Naive thymus-derived CD4-positive, alpha-beta T cell (primary cell): ENCODE results near the gene ARGFX. TPM values are rescaled to one million over a fixed set of nuclear protein-coding genes. Genes with fewer than 3 reads are reported as not detected.
A peak's percentile ranks its signal among the peaks of the same experiment; 100 is the strongest.

Experiments
- ATAC-seq: fragments of 150-1000 bp; cut with Tn5 transposase; 2 replicates; pipeline ENCODE4 v1.10.0; 2021; ENCODE audit warnings: mild to moderate bottlenecking, moderate library complexity
- CTCF ChIA-PET: fragments of 350-600 bp; sonication (Branson Sonifier 250); formaldehyde crosslinking; loops from one replicate; lab custom pipeline; 2021; ENCODE audit warnings: antibody characterized with exemption; lab: Charles Lee
- POLR2A ChIA-PET: fragments of 350-600 bp; sonication (Branson Sonifier 250); formaldehyde crosslinking; loops from one replicate; lab custom pipeline; 2021; ENCODE audit warnings: antibody characterized with exemption, inconsistent platforms; lab: Charles Lee
- DNase-seq, 9 donors: peaks; one replicate each; pipeline versions ENCODE4 v3.0.0 to v3.0.0-alpha.2; 2020 to 2022; ENCODE audit warnings: mixed read lengths in 1 of 9
- H3K27ac ChIP-seq: one replicate; pipeline ENCODE4 v1.7.0; 2013; ENCODE audit warnings: mild to moderate bottlenecking, low read depth, low read length, moderate library complexity
- H3K27me3 ChIP-seq, 2 donors: one replicate each; pipeline ENCODE4 v1.7.0; 2013; ENCODE audit warnings: low read length in 2 of 2, mild to moderate bottlenecking in 2 of 2, moderate library complexity in 2 of 2; ENCODE audit not compliant: control insufficient read depth in 2 of 2, insufficient read depth in 2 of 2
- H3K36me3 ChIP-seq, 3 experiments: 1 replicate in 2 of 3; 2 replicates in 1 of 3; pipeline ENCODE4 v1.7.0; 2013; ENCODE audit warnings: low read length in 3 of 3, mild to moderate bottlenecking in 3 of 3, moderate library complexity in 1 of 3; ENCODE audit not compliant: insufficient read depth in 3 of 3, control insufficient read depth in 2 of 3
- H3K4me1 ChIP-seq, 2 donors: one replicate each; pipeline ENCODE4 v1.7.0; 2013; ENCODE audit warnings: low read length in 2 of 2, mild to moderate bottlenecking in 2 of 2, moderate library complexity in 1 of 2; ENCODE audit not compliant: control insufficient read depth in 2 of 2, insufficient read depth in 2 of 2
- H3K4me3 ChIP-seq: 2 replicates; pipeline ENCODE4 v1.7.0; 2013; ENCODE audit warnings: mild to moderate bottlenecking, low read length
- H3K9me3 ChIP-seq, 3 experiments: 1 replicate in 2 of 3; 2 replicates in 1 of 3; pipeline ENCODE4 v1.7.0; 2013; ENCODE audit warnings: low read length in 3 of 3; ENCODE audit not compliant: control insufficient read depth in 2 of 3
- H3K27ac Mint-ChIP-seq, 9 donors: one replicate each; pipeline ENCODE4 v1.8.0; 2020 to 2022; ENCODE audit warnings: mixed read lengths in 9 of 9, mild to moderate bottlenecking in 8 of 9, moderate library complexity in 5 of 9, inconsistent platforms in 2 of 9
- H3K27me3 Mint-ChIP-seq, 5 donors: one replicate each; pipeline ENCODE4 v1.8.0; 2021 to 2022; ENCODE audit warnings: mixed read lengths in 5 of 5, mild to moderate bottlenecking in 1 of 5
- H3K36me3 Mint-ChIP-seq, 5 donors: one replicate each; pipeline ENCODE4 v1.8.0; 2020 to 2022; ENCODE audit warnings: mixed read lengths in 5 of 5, mild to moderate bottlenecking in 3 of 5, inconsistent platforms in 1 of 5
- H3K4me1 Mint-ChIP-seq, 7 donors: one replicate each; pipeline ENCODE4 v1.8.0; 2020 to 2022; ENCODE audit warnings: mixed read lengths in 7 of 7, mild to moderate bottlenecking in 3 of 7, inconsistent platforms in 1 of 7
- H3K4me3 Mint-ChIP-seq, 10 donors: one replicate each; pipeline ENCODE4 v1.8.0; 2020 to 2022; ENCODE audit warnings: mild to moderate bottlenecking in 10 of 10, mixed read lengths in 10 of 10, moderate library complexity in 6 of 10, inconsistent platforms in 2 of 10
- H3K9me3 Mint-ChIP-seq, 11 donors: one replicate each; pipeline ENCODE4 v1.8.0; 2020 to 2022; ENCODE audit warnings: mixed read lengths in 11 of 11, mild to moderate bottlenecking in 4 of 11, inconsistent platforms in 1 of 11, moderate library complexity in 1 of 11
- intact Hi-C, 2 donors: fragments of 100-400 bp; cut with micrococcal nuclease; formaldehyde crosslinking; loops; one replicate each; pipeline ENCODE4 v1.15.1; 2023
- polyA plus RNA-seq, 2 donors: library from polyadenylated mRNA; unstranded; fragments of 300-500 nt; fragmentation: Illumina TruSeq; gene quantifications; one replicate each; pipeline ENCODE4 v1.2.3, GENCODE V29; 2021
- total RNA-seq, 6 experiments: library from RNA in 5 of 6; stranded (reverse) in 5 of 6; gene quantifications; 1 replicate in 5 of 6; 2 replicates in 1 of 6; pipeline ENCODE4 v1.2.3 and lab custom pipeline; 2021 to 2026

Gene ARGFX
- total RNA-seq (not detected), polyA plus RNA-seq (not detected), total RNA-seq (lab: John Stamatoyannopoulos, UW) (not detected)

- Mint-ChIP-seq H3K27ac (no peak within 1 kb of the TSS), H3K36me3 (no peaks in the 10 kb centered on the region), H3K27me3 (peaks cover 0 to 9% (median 2%) of the 10 kb centered on the region in 5 donors), H3K4me1 (no peaks in the 10 kb centered on the region), H3K4me3 (no peak within 1 kb of the TSS), H3K9me3 (no peaks in the 10 kb centered on the region)
- ChIA-PET CTCF (no interaction called here), POLR2A (no interaction called here)
- no peak for DNase-seq
- ATAC-seq = no peak
- Histone ChIP-seq H3K4me1 (no peaks in the 10 kb centered on the region), H3K4me3 (no peak within 1 kb of the TSS), H3K9me3 (no peaks in the 10 kb centered on the region), H3K27ac (no peak within 1 kb of the TSS), H3K27me3 (no peaks in the 10 kb centered on the region), H3K36me3 (no peaks in the 10 kb centered on the region)
- intact Hi-C loops = no loop called here
Observed at GRCh38 chr3:121567649-121568048, at the start of gene ARGFX. Gene ARGFX, plus strand, starts transcription at chr3:121567949. Its CDS starts 2,765 bp downstream, at chr3:121570714.

- ChIA-PET POLR2A (interaction anchor here (0.6 kb wide), 1 partner anchor 36 kb away, joined by 3 read pairs; no protein-coding TSS in a partner anchor), CTCF (no interaction called here)
- Mint-ChIP-seq H3K27me3 (no peaks in the 10 kb centered on the region), H3K9me3 (peaks cover 5 to 34% (median 15%) of the 10 kb centered on the region in 11 donors), H3K4me1 (no peaks in the 10 kb centered on the region), H3K36me3 (peaks cover 0 to 70% (median 8%) of the 10 kb centered on the region in 5 donors), H3K27ac (no peak overlapping the region), H3K4me3 (no peak overlapping the region)
- DNase-seq = no peak
- Histone ChIP-seq H3K36me3 (no peaks in the 10 kb centered on the region), H3K4me3 (no peak overlapping the region), H3K4me1 (no peaks in the 10 kb centered on the region), H3K27ac (no peak overlapping the region), H3K27me3 (no peaks in the 10 kb centered on the region), H3K9me3 (peaks cover 0 to 10% (median 5%) of the 10 kb centered on the region in 3 experiments)
- no peak for ATAC-seq
- intact Hi-C loops = no loop called here
Observed at GRCh38 chr3:121517953-121518655, 49.6 kb upstream of the ARGFX start.

GRCh38 chr3:121520510-121520909 lies 47.2 kb upstream of the ARGFX start:
- H3K9me3 ChIP-seq = peaks cover 0 to 5% (median 5%) of the 10 kb centered on the region in 3 experiments
- ChIA-PET POLR2A (no interaction called here), CTCF (no interaction called here)
- Mint-ChIP-seq H3K27ac (no peak overlapping the region), H3K4me1 (peaks cover 0 to 2% (median 0%) of the 10 kb centered on the region in 7 donors), H3K9me3 (peaks cover 1 to 22% (median 13%) of the 10 kb centered on the region in 11 donors), H3K27me3 (no peaks in the 10 kb centered on the region), H3K4me3 (no peak overlapping the region), H3K36me3 (peaks cover 0 to 58% (median 8%) of the 10 kb centered on the region in 5 donors)
- intact Hi-C loops = no loop called here
- no peaks in the 10 kb centered on the region for H3K27me3 ChIP-seq
- ATAC-seq (no peak), DNase-seq (no peak)
- no peak overlapping the region for H3K27ac ChIP-seq
- H3K36me3 ChIP-seq = no peaks in the 10 kb centered on the region
- H3K4me1 ChIP-seq = no peaks in the 10 kb centered on the region
- no peak overlapping the region for H3K4me3 ChIP-seq

- ATAC-seq = no peak
- H3K27ac ChIP-seq = no peak overlapping the region
- POLR2A ChIA-PET = no interaction called here
- H3K36me3 ChIP-seq = no peaks in the 10 kb centered on the region
- H3K27ac Mint-ChIP-seq = no peak overlapping the region
- H3K27me3 ChIP-seq = no peaks in the 10 kb centered on the region
- intact Hi-C loops = no loop called here
- no peak for DNase-seq
- no peaks in the 10 kb centered on the region for H3K9me3 ChIP-seq
- H3K4me1 Mint-ChIP-seq = peaks cover 0 to 12% (median 0%) of the 10 kb centered on the region in 7 donors
- H3K9me3 Mint-ChIP-seq = no peaks in the 10 kb centered on the region
- H3K4me3 ChIP-seq = no peak overlapping the region
- H3K4me1 ChIP-seq = no peaks in the 10 kb centered on the region
- no peaks in the 10 kb centered on the region for H3K27me3 Mint-ChIP-seq
- H3K4me3 Mint-ChIP-seq = no peak overlapping the region
- peaks cover 0 to 29% (median 0%) of the 10 kb centered on the region in 5 donors for H3K36me3 Mint-ChIP-seq
- CTCF ChIA-PET = no interaction called here
Observed at GRCh38 chr3:121529308-121529707, 38.4 kb upstream of the ARGFX start.

- H3K27me3 Mint-ChIP-seq = no peaks in the 10 kb centered on the region
- H3K36me3 ChIP-seq = no peaks in the 10 kb centered on the region
- H3K36me3 Mint-ChIP-seq = peaks cover 0 to 25% (median 0%) of the 10 kb centered on the region in 5 donors
- ATAC-seq = no peak
- H3K4me1 ChIP-seq = no peaks in the 10 kb centered on the region
- peak overlapping the region in 2 of 9 donors; percentile 8 to 25 for H3K27ac Mint-ChIP-seq
- DNase-seq = no peak
- H3K4me1 Mint-ChIP-seq = peaks cover 0 to 12% (median 0%) of the 10 kb centered on the region in 7 donors
- ChIA-PET CTCF (no interaction called here), POLR2A (no interaction called here)
- H3K27me3 ChIP-seq = no peaks in the 10 kb centered on the region
- no peaks in the 10 kb centered on the region for H3K9me3 Mint-ChIP-seq
- H3K27ac ChIP-seq = no peak overlapping the region
- intact Hi-C loops = no loop called here
- H3K4me3 Mint-ChIP-seq = no peak overlapping the region
- H3K9me3 ChIP-seq = no peaks in the 10 kb centered on the region
- no peak overlapping the region for H3K4me3 ChIP-seq
Observed at GRCh38 chr3:121531269-121531668, 36.5 kb upstream of the ARGFX start.

GRCh38 chr3:121542924-121543323 lies 24.8 kb upstream of the ARGFX start:
- Histone ChIP-seq H3K27me3 (no peaks in the 10 kb centered on the region), H3K4me3 (no peak overlapping the region), H3K27ac (no peak overlapping the region), H3K9me3 (no peaks in the 10 kb centered on the region), H3K4me1 (peaks cover 0 to 5% of the 10 kb centered on the region in 2 donors), H3K36me3 (no peaks in the 10 kb centered on the region)
- CTCF ChIA-PET = no interaction called here
- Mint-ChIP-seq H3K4me3 (no peak overlapping the region), H3K9me3 (no peaks in the 10 kb centered on the region), H3K36me3 (peaks cover 0 to 7% (median 0%) of the 10 kb centered on the region in 5 donors), H3K27me3 (no peaks in the 10 kb centered on the region), H3K27ac (peak overlapping the region in 1 of 9 donors; percentile 7), H3K4me1 (peaks cover 6 to 50% (median 10%) of the 10 kb centered on the region in 7 donors)
- ATAC-seq (no peak), DNase-seq (no peak)
- intact Hi-C loops = loop anchor here in 1 of 2 donors (10.0 kb wide), 1 partner anchor 978 kb away; no protein-coding TSS in a partner anchor
- POLR2A ChIA-PET = no interaction called here
